Natural killer cell (primary cell): ENCODE measurements around the gene CHN1. TPM values are rescaled to one million over a fixed set of nuclear protein-coding genes. Genes with fewer than 3 reads are reported as not detected.

Experiments
- ATAC-seq, 3 donors: fragments of 150-1000 bp in 2 of 3; fragments of 200-7000 bp in 1 of 3; cut with Tn5 transposase; 1 replicate in 1 of 3; 2 replicates in 2 of 3; pipeline ENCODE4 v1.10.0; 2021; ENCODE audit warnings: mild to moderate bottlenecking in 2 of 3, moderate library complexity in 2 of 3
- DNase-seq, 2 donors: peaks; one replicate each; pipeline versions ENCODE4 v3.0.0 to v3.0.0-alpha.2; 2013 to 2021; ENCODE audit warnings: mixed read lengths in 1 of 2
- H3K27ac ChIP-seq: one replicate; pipeline ENCODE4 v1.5.1; 2013; ENCODE audit warnings: mild to moderate bottlenecking, low read length
- H3K27me3 ChIP-seq: one replicate; pipeline ENCODE4 v1.6.1; 2013; ENCODE audit warnings: low read length; ENCODE audit not compliant: control insufficient read depth, insufficient read depth
- H3K36me3 ChIP-seq: one replicate; pipeline ENCODE4 v1.6.1; 2013; ENCODE audit warnings: low read length; ENCODE audit not compliant: control insufficient read depth, insufficient read depth
- H3K4me1 ChIP-seq: one replicate; pipeline ENCODE4 v1.6.1; 2013; ENCODE audit warnings: low read length; ENCODE audit not compliant: control insufficient read depth, insufficient read depth
- H3K4me3 ChIP-seq: one replicate; pipeline ENCODE4 v1.5.1; 2013; ENCODE audit warnings: low read length
- H3K9me3 ChIP-seq: one replicate; pipeline ENCODE4 v1.6.1; 2013; ENCODE audit warnings: low read length; ENCODE audit not compliant: control insufficient read depth, insufficient read depth
- H3K27ac Mint-ChIP-seq, 2 donors: one replicate each; pipeline ENCODE4 v1.8.0; 2022; ENCODE audit warnings: mild to moderate bottlenecking in 2 of 2, mixed read lengths in 2 of 2, moderate library complexity in 1 of 2
- H3K27me3 Mint-ChIP-seq, 2 donors: one replicate each; pipeline ENCODE4 v1.8.0; 2022; ENCODE audit warnings: low read depth in 2 of 2, mixed read lengths in 2 of 2
- H3K36me3 Mint-ChIP-seq: one replicate; pipeline ENCODE4 v1.8.0; 2022; ENCODE audit warnings: mixed read lengths
- H3K4me1 Mint-ChIP-seq, 2 donors: one replicate each; pipeline ENCODE4 v1.8.0; 2022; ENCODE audit warnings: mixed read lengths in 2 of 2
- H3K4me3 Mint-ChIP-seq: one replicate; pipeline ENCODE4 v1.8.0; 2022; ENCODE audit warnings: mild to moderate bottlenecking, moderate library complexity, mixed read lengths
- H3K9me3 Mint-ChIP-seq, 2 donors: one replicate each; pipeline ENCODE4 v1.8.0; 2022; ENCODE audit warnings: mixed read lengths in 2 of 2
- CTCF ChIP-seq: fragments of 200-600 bp; IDR thresholded peaks from one replicate; pipeline ENCODE4 v1.8.0; 2022; ENCODE audit warnings: antibody characterized with exemption
- WGBS: methylation state at CpG from one replicate; pipeline ENCODE4 v1.1.7; 2013; ENCODE audit warnings: missing lambda C conversion rate; ENCODE audit not compliant: insufficient coverage; 5-methylcytosine and 5-hydroxymethylcytosine counted together
- intact Hi-C: fragments of 100-400 bp; cut with micrococcal nuclease; formaldehyde crosslinking; loops from one replicate; pipeline ENCODE4 v1.14.2; 2022
- total RNA-seq, 4 donors: library from RNA; stranded (reverse); fragments of 120-200 nt in 1 of 4; gene quantifications; one replicate each; pipeline versions ENCODE4 v1.2.3 to v1.2.4, GENCODE V29; 2013 to 2022

The CHN1 gene
- total RNA-seq, 3 donors from 2014 or later (not counting 1 experiment from before 2014, with no cell fraction given): 0.80 to 1.7 (median 0.88) TPM

GRCh38 chr2:175022923-175023322 lies 17.7 kb upstream of the CHN1 start:
- Histone ChIP-seq H3K4me1 (no peaks in the 10 kb centered on the region), H3K36me3 (no peaks in the 10 kb centered on the region), H3K27ac (no peak overlapping the region), H3K9me3 (no peaks in the 10 kb centered on the region), H3K27me3 (no peaks in the 10 kb centered on the region), H3K4me3 (no peak overlapping the region)
- ATAC-seq: no peak
- DNase-seq: no peak
- Mint-ChIP-seq H3K4me1 (no peaks in the 10 kb centered on the region), H3K27me3 (peaks cover 2 to 7% of the 10 kb centered on the region in 2 donors), H3K27ac (no peak overlapping the region), H3K4me3 (no peak overlapping the region), H3K36me3 (no peaks in the 10 kb centered on the region), H3K9me3 (no peaks in the 10 kb centered on the region)
- intact Hi-C loops: no loop called here
- no peak for TF ChIP-seq CTCF
- WGBS: 81% methylated on average over 3 of the region's 3 CpGs

GRCh38 chr2:175019566-175020327 lies 14.6 kb upstream of the CHN1 start:
- Mint-ChIP-seq H3K4me3 (no peak overlapping the region), H3K36me3 (no peaks in the 10 kb centered on the region), H3K9me3 (no peaks in the 10 kb centered on the region), H3K4me1 (no peaks in the 10 kb centered on the region), H3K27ac (no peak overlapping the region), H3K27me3 (no peaks in the 10 kb centered on the region)
- Histone ChIP-seq H3K9me3 (no peaks in the 10 kb centered on the region), H3K4me3 (no peak overlapping the region), H3K4me1 (no peaks in the 10 kb centered on the region), H3K27me3 (no peaks in the 10 kb centered on the region), H3K36me3 (no peaks in the 10 kb centered on the region), H3K27ac (no peak overlapping the region)
- intact Hi-C loops: no loop called here
- DNase-seq: no peak
- TF ChIP-seq CTCF: no peak
- 81% methylated on average over 2 of the region's 2 CpGs for WGBS
- ATAC-seq: no peak

- Histone ChIP-seq H3K4me3 (no peak overlapping the region), H3K4me1 (no peaks in the 10 kb centered on the region), H3K27ac (no peak overlapping the region), H3K27me3 (no peaks in the 10 kb centered on the region), H3K36me3 (no peaks in the 10 kb centered on the region), H3K9me3 (no peaks in the 10 kb centered on the region)
- no peak overlapping the region for H3K4me3 Mint-ChIP-seq
- ATAC-seq (no peak), DNase-seq (no peak)
- H3K4me1 Mint-ChIP-seq: no peaks in the 10 kb centered on the region
- H3K27me3 Mint-ChIP-seq: peaks cover 4 to 11% of the 10 kb centered on the region in 2 donors
- no peak overlapping the region for H3K27ac Mint-ChIP-seq
- no peaks in the 10 kb centered on the region for H3K9me3 Mint-ChIP-seq
- WGBS: 95% methylated on average over 5 of the region's 5 CpGs
- intact Hi-C loops: no loop called here
- TF ChIP-seq CTCF: no peak
- H3K36me3 Mint-ChIP-seq: no peaks in the 10 kb centered on the region
Measured at GRCh38 chr2:175017618-175018414, 12.6 kb upstream of the CHN1 start.
